ENCODE measurements around the gene CDPF1.

DNA sequence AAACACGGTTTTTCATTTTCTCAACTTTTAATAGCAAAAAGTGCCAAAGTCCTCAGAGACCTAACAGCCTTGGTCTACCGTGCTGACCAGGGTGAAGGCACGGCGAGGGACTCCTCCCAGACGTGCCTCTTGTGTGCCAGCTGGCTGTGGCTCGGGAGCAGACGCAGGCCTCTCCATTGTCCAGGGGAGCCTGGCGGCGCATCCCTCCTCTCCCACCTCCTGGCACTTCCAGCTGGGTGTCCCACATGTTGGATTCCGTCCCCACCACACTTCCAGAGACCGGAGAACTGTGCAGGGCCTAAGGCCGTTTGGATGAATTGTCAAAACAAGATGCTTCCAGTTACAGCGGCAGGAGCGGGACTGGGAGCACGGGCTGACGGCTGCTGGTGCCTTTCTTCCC, 11.6 kb downstream of the CDPF1 start:
- TF ChIP-seq, protein P1, sequence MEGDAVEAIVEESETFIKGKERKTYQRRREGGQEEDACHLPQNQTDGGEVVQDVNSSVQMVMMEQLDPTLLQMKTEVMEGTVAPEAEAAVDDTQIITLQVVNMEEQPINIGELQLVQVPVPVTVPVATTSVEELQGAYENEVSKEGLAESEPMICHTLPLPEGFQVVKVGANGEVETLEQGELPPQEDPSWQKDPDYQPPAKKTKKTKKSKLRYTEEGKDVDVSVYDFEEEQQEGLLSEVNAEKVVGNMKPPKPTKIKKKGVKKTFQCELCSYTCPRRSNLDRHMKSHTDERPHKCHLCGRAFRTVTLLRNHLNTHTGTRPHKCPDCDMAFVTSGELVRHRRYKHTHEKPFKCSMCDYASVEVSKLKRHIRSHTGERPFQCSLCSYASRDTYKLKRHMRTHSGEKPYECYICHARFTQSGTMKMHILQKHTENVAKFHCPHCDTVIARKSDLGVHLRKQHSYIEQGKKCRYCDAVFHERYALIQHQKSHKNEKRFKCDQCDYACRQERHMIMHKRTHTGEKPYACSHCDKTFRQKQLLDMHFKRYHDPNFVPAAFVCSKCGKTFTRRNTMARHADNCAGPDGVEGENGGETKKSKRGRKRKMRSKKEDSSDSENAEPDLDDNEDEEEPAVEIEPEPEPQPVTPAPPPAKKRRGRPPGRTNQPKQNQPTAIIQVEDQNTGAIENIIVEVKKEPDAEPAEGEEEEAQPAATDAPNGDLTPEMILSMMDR (IDR thresholded peaks at IDR 0.05), result no peak
- TF ChIP-seq POLR2A (IDR thresholded peaks at IDR 0.05), result no peak
